GM18870 (cell line): ENCODE measurements around the gene CFLAR.
"Not testable (repeated sequence)": the region's sequence is repeated elsewhere in the genome, so short reads cannot be mapped to it uniquely, and the experiment has no call there.

ENCODE experiments used
- ATAC-seq: cut with Tn5 transposase; IDR thresholded peaks from one replicate; pipeline ENCODE4 v1.9.1; 2021; ENCODE audit warnings: moderate library complexity; ENCODE audit not compliant: unreplicated experiment

The CFLAR gene

DNA sequence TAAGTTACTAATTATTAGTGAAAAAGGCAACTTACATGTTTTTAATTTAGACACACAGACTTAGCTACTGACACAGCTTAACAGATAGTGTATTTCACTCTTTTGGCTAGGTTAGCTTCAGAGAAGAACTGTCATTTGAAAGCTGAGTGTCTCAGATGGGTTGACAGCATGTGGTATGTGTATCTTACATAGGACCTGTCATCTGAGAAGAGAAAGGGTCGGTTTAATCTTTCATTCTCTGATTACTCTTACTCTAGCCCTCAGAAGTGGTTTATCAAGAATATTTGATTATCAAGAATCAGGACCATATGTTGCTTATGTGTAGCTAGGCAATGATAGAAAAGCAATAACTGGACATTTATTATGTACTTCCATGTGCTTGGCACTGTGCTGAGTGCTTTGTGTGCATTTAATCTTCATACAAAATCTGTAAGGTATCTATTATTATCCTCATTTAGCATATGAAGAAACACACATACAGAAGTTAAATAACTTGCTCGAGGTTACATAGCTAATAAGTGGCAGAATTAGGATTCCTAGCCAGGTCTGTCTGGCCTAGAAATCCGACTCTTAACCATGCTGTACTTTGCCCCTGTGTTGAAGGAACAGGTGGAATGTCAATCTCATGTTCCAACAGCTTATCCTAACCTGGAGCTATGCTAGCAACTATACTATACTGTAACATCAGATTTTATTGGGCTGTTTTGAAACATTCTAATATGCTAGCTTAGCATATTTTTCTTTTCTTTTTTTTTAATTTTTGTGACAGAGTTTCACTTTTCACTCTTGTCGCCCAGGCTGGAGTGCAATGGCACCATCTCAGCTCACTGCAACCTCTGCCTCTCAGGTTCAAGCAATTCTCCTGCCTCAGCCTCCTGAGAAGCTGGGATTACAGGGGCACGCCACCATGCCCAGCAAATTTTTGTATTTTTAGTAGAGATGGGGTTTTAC lies 28.4 kb downstream of the CFLAR start:
- no peak for ATAC-seq

GRCh38 chr2:201148434-201148990 lies 32.5 kb downstream of the CFLAR start:
- ATAC-seq, result no peak

DNA sequence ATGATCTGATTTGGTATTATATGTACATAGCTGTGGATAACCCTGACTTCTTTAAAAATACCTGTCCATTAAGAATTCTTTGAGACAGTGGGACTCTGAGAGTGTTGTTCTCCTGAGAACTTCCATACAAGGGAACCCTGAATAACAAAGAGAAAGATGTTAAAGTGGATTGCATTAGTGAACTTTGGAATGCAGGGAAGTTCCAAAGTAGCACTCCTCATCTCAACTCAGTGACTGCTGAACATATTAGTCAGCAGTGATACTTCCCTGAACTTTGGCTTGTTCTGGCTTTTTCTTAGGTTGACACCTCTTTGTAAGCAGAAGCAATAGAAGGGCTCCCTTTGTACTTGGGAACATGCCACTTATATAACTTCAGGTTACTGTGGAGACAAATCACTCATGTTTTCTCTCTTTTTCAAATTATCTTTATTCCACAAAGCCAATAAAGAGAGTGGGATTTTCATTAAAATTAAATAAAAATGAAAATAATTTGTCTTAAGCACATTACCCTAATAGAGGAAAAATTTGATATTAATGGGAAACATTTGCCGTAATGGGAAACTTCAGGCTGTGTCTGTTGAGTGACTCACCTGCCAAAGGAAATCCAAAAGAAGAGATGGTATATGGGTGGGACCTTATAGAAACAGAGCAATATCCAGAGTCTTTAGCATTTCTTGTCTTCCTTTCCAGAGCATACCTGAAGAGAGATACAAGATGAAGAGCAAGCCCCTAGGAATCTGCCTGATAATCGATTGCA lies 33.3 kb downstream of the CFLAR start:
- ATAC-seq, result no peak

GRCh38 chr2:201149821-201150165 lies 33.8 kb downstream of the CFLAR start:
- not testable (repeated sequence) for ATAC-seq

- no peak for ATAC-seq
Observed at GRCh38 chr2:201150454-201151020, 34.6 kb downstream of the CFLAR start.

DNA sequence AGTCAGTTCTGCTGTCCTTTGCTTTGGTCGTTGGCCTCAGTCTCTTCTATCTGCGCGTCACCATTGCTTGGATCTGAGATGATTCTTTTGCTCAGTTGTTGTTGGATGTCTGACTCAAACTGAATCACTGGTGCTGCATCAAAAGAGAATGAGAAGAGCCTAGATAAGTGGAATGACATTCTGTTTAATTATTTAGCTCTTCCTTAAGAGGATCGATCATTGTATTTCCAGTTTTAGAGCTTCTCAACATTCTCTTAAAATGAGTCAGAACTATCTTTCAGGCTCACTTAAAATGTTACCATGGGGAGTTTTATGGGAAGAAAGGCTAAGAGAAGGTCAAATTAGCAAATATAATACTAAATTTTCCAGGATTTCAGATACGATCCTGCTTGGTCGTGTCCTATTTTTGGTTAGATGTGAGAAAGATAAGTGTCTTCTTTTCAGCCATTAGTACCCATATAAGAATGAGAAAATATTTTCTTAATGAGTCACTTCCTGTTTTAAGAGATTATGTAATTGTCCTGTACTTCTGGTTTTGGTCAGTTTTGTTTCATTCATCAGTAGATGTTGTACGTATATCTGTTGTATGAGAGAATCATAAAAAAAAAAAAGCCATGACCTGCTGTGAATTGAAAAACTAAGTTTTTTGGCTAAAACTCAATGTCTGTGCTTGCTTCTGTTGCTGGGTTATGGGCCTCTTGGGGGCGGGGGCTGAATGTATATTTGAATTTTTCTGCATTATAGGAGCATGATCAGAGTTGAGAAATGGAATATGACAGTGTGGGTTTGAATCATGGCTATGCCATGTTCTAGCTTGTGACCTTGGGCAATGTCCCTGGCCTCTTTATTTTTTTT lies 35.4 kb downstream of the CFLAR start:
- ATAC-seq, result peak; percentile 88

DNA sequence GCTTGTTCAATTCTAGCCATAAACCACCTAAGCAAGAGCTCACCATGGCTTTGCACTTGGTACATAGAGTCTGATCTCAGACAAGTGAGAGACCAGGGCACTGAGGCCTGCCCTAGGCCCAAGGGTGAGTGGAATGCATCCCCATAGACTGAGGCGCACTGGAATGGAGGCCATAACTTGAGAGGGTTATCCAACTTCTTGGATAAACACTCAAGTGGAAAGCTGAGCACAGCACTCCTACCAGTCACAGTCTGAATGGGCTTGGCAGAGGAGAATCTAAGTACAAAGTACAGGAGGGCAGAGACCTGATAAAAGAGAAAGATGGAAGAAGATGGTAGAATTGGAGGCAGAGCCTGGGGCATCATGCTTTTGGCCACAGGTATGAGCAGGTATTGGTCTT lies 36.6 kb downstream of the CFLAR start:
- ATAC-seq, result no peak

- no peak for ATAC-seq
Observed at GRCh38 chr2:201152999-201153815, 37.2 kb downstream of the CFLAR start.

GRCh38 chr2:201154615-201155399 lies 38.8 kb downstream of the CFLAR start:
- ATAC-seq, result no peak

- no peak for ATAC-seq
Observed at GRCh38 chr2:201156036-201156435, 40.1 kb downstream of the CFLAR start.

DNA sequence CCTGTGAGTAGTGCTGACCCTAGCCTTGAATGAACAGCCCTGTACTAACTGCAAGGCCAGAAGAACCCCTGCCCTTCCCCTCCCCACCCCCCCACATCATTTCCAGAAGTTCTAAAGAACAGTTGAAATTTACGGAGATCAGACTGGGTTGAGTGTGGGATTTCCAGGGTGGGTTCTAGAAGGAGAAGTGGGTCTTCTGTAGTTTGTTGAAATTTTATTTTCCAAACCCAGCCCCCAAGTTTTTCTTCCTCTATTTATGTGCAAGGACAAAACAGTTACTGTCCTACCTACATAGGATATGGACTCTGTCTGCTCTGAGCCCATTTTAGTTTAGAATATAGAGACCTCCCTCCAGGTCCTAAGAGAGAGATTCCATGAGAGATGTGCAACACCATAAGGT lies 40.7 kb downstream of the CFLAR start:
- ATAC-seq, result no peak

GRCh38 chr2:201157694-201158093 lies 41.7 kb downstream of the CFLAR start:
- no peak for ATAC-seq

GRCh38 chr2:201158111-201158929 lies 42.4 kb downstream of the CFLAR start:
- ATAC-seq, result peak; percentile 95

DNA sequence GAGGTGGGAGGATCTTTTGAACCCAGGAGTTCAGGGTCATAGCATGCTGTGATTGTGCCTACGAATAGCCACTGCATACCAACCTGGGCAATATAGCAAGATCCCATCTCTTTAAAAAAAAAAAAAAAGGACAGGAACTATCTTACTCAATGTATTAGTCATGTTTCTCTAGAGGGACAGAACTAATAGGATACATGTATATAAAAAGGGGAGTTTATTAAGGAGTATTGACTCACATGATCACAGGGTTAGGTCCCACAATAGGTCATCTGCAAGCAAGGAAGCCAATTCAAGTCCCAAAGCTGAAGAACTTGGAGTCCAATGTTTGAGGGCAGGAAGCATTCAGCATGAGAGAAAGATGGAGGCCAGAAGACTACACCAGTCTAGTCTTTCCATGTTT lies 48.2 kb downstream of the CFLAR start:
- no peak for ATAC-seq

- no peak for ATAC-seq
Observed at GRCh38 chr2:201167546-201167945, 51.6 kb downstream of the CFLAR start.

DNA sequence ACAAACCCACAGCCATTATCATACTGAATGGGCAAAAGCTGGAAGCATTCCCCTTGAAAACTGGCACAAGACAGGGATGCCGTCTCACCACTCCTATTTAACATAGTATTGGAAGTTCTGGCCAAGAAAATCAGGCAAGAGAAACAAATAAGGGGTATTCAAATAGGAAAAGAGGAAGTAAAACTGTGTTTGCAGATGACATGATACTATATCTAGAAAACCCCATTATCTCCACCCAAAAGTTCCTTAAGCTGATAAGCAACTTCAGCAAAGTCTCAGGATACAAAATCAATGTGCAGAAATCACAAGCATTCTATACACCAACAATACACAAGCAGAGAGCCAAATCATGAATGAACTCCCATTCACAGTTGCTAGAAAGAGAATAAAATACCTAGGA lies 52.5 kb downstream of the CFLAR start:
- ATAC-seq, result not testable (repeated sequence)

- no peak for ATAC-seq
Observed at GRCh38 chr2:201171259-201171814, 55.4 kb downstream of the CFLAR start.

DNA sequence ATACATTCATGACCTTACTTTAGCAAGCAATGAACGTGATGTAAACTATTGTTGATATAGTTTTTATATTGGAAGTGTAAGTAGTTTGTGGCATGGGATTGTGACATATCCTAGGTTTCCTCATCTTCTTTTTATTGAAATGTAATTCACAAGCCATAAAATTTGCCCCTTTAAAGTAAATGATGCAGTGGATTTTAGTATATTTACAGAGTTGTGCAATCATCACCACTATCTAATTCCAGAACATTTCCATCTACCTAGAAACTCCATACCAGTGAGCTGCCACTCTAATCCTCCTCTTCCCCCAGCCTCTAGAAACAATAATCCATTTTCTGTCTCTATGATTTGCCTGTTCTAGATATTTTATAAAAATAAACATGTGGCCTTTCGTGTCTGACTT lies 56.3 kb downstream of the CFLAR start:
- ATAC-seq, result no peak
